HepG2 (cell line): ENCODE measurements around the gene DPH7. TPM values are rescaled to one million over a fixed set of nuclear protein-coding genes. Genes with fewer than 3 reads are reported as not detected.

ENCODE experiments used
- ATAC-seq: fragments of 200-7000 bp; cut with Tn5 transposase; 3 replicates; pipeline ENCODE4 v1.9.1; 2020; ENCODE audit warnings: mild to moderate bottlenecking, moderate library complexity
- BruUV-seq: library from RNA; stranded (reverse); fragments of 400-500 nt; replicated peaks from 2 replicates; lab custom pipeline; 2021; lab: Mats Ljungman, UMichigan
- CTCF ChIA-PET: fragments of 300-600 bp; formaldehyde crosslinking; extraction: SDS; loops from one replicate; lab custom pipeline; 2021; ENCODE audit warnings: low total read pairs, inconsistent platforms, low intra/inter-chr PET ratio; lab: Yijun Ruan, JAX
- POLR2A ChIA-PET: fragments of 350-600 bp; sonication (Branson Sonifier 250); formaldehyde crosslinking; loops from one replicate; lab custom pipeline; 2020; ENCODE audit warnings: antibody characterized with exemption, inconsistent platforms; lab: Yijun Ruan, JAX
- DNase-seq: peaks from one replicate; pipeline ENCODE4 v3.0.0-alpha.2; 2015; ENCODE audit warnings: low spot score
- FAIRE-seq: peaks from 3 replicates; lab custom pipeline; 2011; peaks lifted over from hg19 to GRCh38; lab: Jason Lieb, UNC
- H2AFZ ChIP-seq: one replicate; pipeline ENCODE4 v1.6.1; 2011; ENCODE audit warnings: low read length, inconsistent platforms
- H3K27ac ChIP-seq: fragments of 300-600 bp; 3 replicates; pipeline ENCODE4 v1.8.0; 2011; ENCODE audit warnings: mixed run types, mild to moderate bottlenecking, mixed read lengths, low read length, inconsistent platforms; ENCODE audit not compliant: insufficient read depth; ENCODE audit errors: extremely low read length
- H3K27me3 ChIP-seq, 2 experiments: fragments of 200-600 bp in 1 of 2; 2 replicates in 1 of 2; 3 replicates in 1 of 2; pipeline versions ENCODE4 v1.6.0 to v1.8.0; 2011; ENCODE audit warnings: low read length in 2 of 2, mild to moderate bottlenecking in 2 of 2, moderate library complexity in 2 of 2, inconsistent platforms in 1 of 2; ENCODE audit not compliant: insufficient read depth in 2 of 2, control insufficient read depth in 1 of 2
- H3K36me3 ChIP-seq, 2 experiments: fragments of 200-600 bp in 1 of 2; replicated peaks in 1 of 2; 2 replicates in 1 of 2; 3 replicates in 1 of 2; pipeline versions ENCODE4 v1.5.1 to v1.8.0; 2011; ENCODE audit warnings: low read length in 2 of 2, inconsistent platforms in 1 of 2; ENCODE audit not compliant: insufficient read depth in 2 of 2, control insufficient read depth in 1 of 2
- H3K4me1 ChIP-seq: 2 replicates; pipeline ENCODE4 v1.5.1; 2012; ENCODE audit warnings: low read length, inconsistent platforms; ENCODE audit not compliant: insufficient read depth
- H3K4me2 ChIP-seq: 2 replicates; pipeline ENCODE4 v1.6.0; 2011; ENCODE audit warnings: low read depth, low read length, inconsistent platforms
- H3K4me3 ChIP-seq, 3 experiments: fragments of 200-600 bp in 1 of 3; sonication (generic), shearing (Covaris generic) in 1 of 3; replicated peaks in 1 of 3; 2 replicates each; pipeline ENCODE4 v1.5.1; 2011 to 2016; ENCODE audit warnings: low read length in 3 of 3, inconsistent platforms in 2 of 3, low read depth in 2 of 3, mild to moderate bottlenecking in 2 of 3, control low read depth in 1 of 3, mixed read lengths in 1 of 3; ENCODE audit not compliant: insufficient read depth in 1 of 3
- H3K79me2 ChIP-seq: one replicate; pipeline ENCODE4 v1.6.1; 2011; ENCODE audit warnings: low read length, inconsistent platforms; ENCODE audit not compliant: insufficient read depth
- H3K9ac ChIP-seq: 2 replicates; pipeline ENCODE4 v1.6.0; 2011; ENCODE audit warnings: mild to moderate bottlenecking, low read depth, low read length, inconsistent platforms; ENCODE audit not compliant: insufficient read depth
- H3K9me3 ChIP-seq: 2 replicates; pipeline ENCODE4 v1.5.1; 2012; ENCODE audit warnings: mild to moderate bottlenecking, low read length
- H4K20me1 ChIP-seq: 2 replicates; pipeline ENCODE4 v1.6.0; 2011; ENCODE audit warnings: inconsistent platforms, mild to moderate bottlenecking, low read length, moderate library complexity; ENCODE audit not compliant: insufficient read depth
- CCDC6 ChIP-seq: sonication (generic); formaldehyde crosslinking; IDR thresholded peaks from 2 replicates; pipeline ENCODE4 v1.8.1; 2022; ENCODE audit warnings: mild to moderate bottlenecking, missing genetic modification reagents, moderate library complexity
- GZF1 ChIP-seq: sonication (generic); formaldehyde crosslinking; IDR thresholded peaks from 2 replicates; pipeline ENCODE4 v1.5.1; 2020; ENCODE audit warnings: mild to moderate bottlenecking, missing genetic modification reagents
- JUN ChIP-seq: sonication (generic); formaldehyde crosslinking; IDR thresholded peaks from 2 replicates; pipeline ENCODE4 v1.4.0; 2020; ENCODE audit warnings: mild to moderate bottlenecking, missing genetic modification reagents
- KDM1A ChIP-seq: IDR thresholded peaks from 2 replicates; pipeline ENCODE4 v1.6.1; 2016; ENCODE audit warnings: missing compliant biosample characterization
- KDM2A ChIP-seq: sonication (generic); formaldehyde crosslinking; IDR thresholded peaks from 2 replicates; pipeline ENCODE4 v1.4.0; 2020; ENCODE audit warnings: low read depth, missing genetic modification reagents, borderline replicate concordance
- NFYC ChIP-seq: IDR thresholded peaks from 2 replicates; pipeline ENCODE4 v1.6.1; 2016; ENCODE audit warnings: missing genetic modification reagents, missing compliant biosample characterization
- PAWR ChIP-seq: sonication (generic); formaldehyde crosslinking; IDR thresholded peaks from 2 replicates; pipeline ENCODE4 v1.4.0; 2020; ENCODE audit warnings: missing genetic modification reagents, mild to moderate bottlenecking, borderline replicate concordance
- RFXANK ChIP-seq: IDR thresholded peaks from 2 replicates; pipeline ENCODE4 v1.6.1; 2016
- SAFB2 ChIP-seq: sonication (generic); formaldehyde crosslinking; IDR thresholded peaks from 2 replicates; pipeline ENCODE4 v1.5.1; 2020; ENCODE audit warnings: missing genetic modification reagents, low read depth, mild to moderate bottlenecking, borderline replicate concordance
- SP1 ChIP-seq, 2 experiments: fragments of 450-650 bp in 1 of 2; sonication (generic) in 1 of 2; formaldehyde crosslinking in 1 of 2; IDR thresholded peaks; 2 replicates each; pipeline versions ENCODE4 v1.4.0 to v1.6.1; 2016 to 2020; ENCODE audit warnings: missing genetic modification reagents in 1 of 2
- THAP7 ChIP-seq: sonication (generic); formaldehyde crosslinking; IDR thresholded peaks from 2 replicates; pipeline ENCODE4 v1.8.1; 2023; ENCODE audit warnings: mild to moderate bottlenecking, missing genetic modification reagents
- ZNF329 ChIP-seq: sonication (generic); formaldehyde crosslinking; IDR thresholded peaks from 2 replicates; pipeline ENCODE4 v1.9.0; 2021; ENCODE audit warnings: low read depth, mild to moderate bottlenecking, missing genetic modification reagents
- ZNF576 ChIP-seq: sonication (generic); formaldehyde crosslinking; IDR thresholded peaks from 2 replicates; pipeline ENCODE4 v1.4.0; 2020; ENCODE audit warnings: mild to moderate bottlenecking, missing genetic modification reagents
- WGBS: methylation state at CpG from one replicate; pipeline ENCODE4 v1.1.6; 2017; ENCODE audit warnings: low lambda C conversion rate; 5-methylcytosine and 5-hydroxymethylcytosine counted together
- in situ Hi-C: cut with HindIII; loops from 2 replicates; pipeline ENCODE4 v1.10.0; 2017; ENCODE audit warnings: low pct_unique_long_range_greater_than_20kb; ENCODE audit not compliant: extremely low pct_ligation_motif_present
- intact Hi-C: fragments of 100-400 bp; cut with micrococcal nuclease; formaldehyde crosslinking; loops from one replicate; pipeline ENCODE4 v1.10.0; 2022; ENCODE audit not compliant: unreplicated experiment
- polyA plus RNA-seq, 8 experiments: library from polyadenylated mRNA; depleted of rRNA in 3 of 8; stranded (reverse) in 7 of 8; unstranded in 1 of 8; fragments of >200 nt; fragmentation: Illumina TruSeq in 4 of 8; extraction: Trizol in 4 of 8; gene quantifications; 2 replicates each; pipeline versions ENCODE4 v1.2.1 to v1.2.3, GENCODE V29; 2011 to 2016; ENCODE audit warnings: low read depth in 4 of 8, missing spikeins in 1 of 8, mixed read lengths in 1 of 8; ENCODE audit not compliant: insufficient read depth in 1 of 8
- total RNA-seq, 5 experiments: library from RNA; depleted of rRNA; stranded (reverse); fragments of >200 nt; fragmentation: Illumina TruSeq; extraction: Trizol; gene quantifications; 2 replicates each; pipeline ENCODE4 v1.2.3, GENCODE V29; 2016; ENCODE audit warnings: low read depth in 1 of 5
- TF ChIP-seq, protein P1 (sequence below): sonication (generic); formaldehyde crosslinking; IDR thresholded peaks from 2 replicates; pipeline ENCODE4 v1.4.0; 2020; ENCODE audit warnings: missing genetic modification reagents, borderline replicate concordance
- TF ChIP-seq, protein P2 (sequence below): sonication (generic); formaldehyde crosslinking; conservative IDR thresholded peaks from 2 replicates; pipeline ENCODE4 v1.4.0; 2020; ENCODE audit warnings: mild to moderate bottlenecking, missing genetic modification reagents, moderate library complexity

Gene DPH7
- total and polyA plus RNA-seq, 2 of the 13 experiments (the other 11 are each of a cell fraction or from before 2014, with no cell fraction given): 27.6 to 31.6 TPM

DNA sequence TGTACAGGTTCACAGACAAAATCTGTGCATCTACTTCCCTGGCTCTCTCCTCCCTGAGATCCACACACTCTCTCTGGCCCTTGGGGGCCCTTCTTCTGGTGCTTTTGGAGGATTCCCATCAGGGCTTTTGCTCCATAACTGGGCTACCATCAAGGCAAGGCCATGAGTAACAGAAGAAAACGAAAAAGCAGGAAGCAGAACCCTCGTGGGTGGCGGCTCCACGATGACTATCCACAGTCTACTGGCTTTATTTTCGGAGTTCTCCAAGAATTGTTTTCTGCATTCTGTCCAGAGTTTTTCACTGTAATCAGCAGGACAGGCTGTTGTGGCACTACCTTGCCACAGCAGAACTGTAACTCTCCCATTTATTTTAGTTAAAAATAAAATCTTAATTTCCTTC, 48.4 kb downstream of the DPH7 start:
- CTCF ChIA-PET: no interaction called here
- ATAC-seq (no peak), DNase-seq (no peak), FAIRE-seq (no peak)
- intact Hi-C loops: no loop called here
- no TSS peak for BruUV-seq
- H3K4me3 ChIP-seq: no peak overlapping the region
- POLR2A ChIA-PET: no interaction called here
- H3K27me3 ChIP-seq: no peaks in the 10 kb centered on the region
- in situ Hi-C loops: no loop called here
- H3K27ac ChIP-seq: no peak overlapping the region
- no peaks in the 10 kb centered on the region for H3K36me3 ChIP-seq
- H3K4me1 ChIP-seq: peaks cover 11% of the 10 kb centered on the region
- H2AFZ ChIP-seq: no peak overlapping the region
- H3K4me2 ChIP-seq: no peak overlapping the region
- no peaks in the 10 kb centered on the region for H3K9me3 ChIP-seq
- no peak overlapping the region for H3K9ac ChIP-seq
- no peaks in the 10 kb centered on the region for H3K79me2 ChIP-seq
- 41% methylated on average over 5 of the region's 5 CpGs for WGBS
- H4K20me1 ChIP-seq: no peaks in the 10 kb centered on the region
- TF ChIP-seq KDM1A (CRISPR knock-in tag) (no peak), SAFB2 (CRISPR knock-in tag) (no peak), ZNF329 (CRISPR knock-in tag) (no peak), GZF1 (CRISPR knock-in tag) (no peak), CCDC6 (CRISPR knock-in tag) (no peak), PAWR (CRISPR knock-in tag) (no peak), NFYC (CRISPR knock-in tag) (no peak), ZNF576 (no peak), RFXANK (CRISPR knock-in tag) (no peak), KDM2A (CRISPR knock-in tag) (no peak), SP1 (IDR thresholded peaks at IDR 0.05) (no peak), SP1 (CRISPR knock-in tag; IDR thresholded peaks at IDR 0.05) (no peak), THAP7 (CRISPR knock-in tag) (no peak), JUN (CRISPR knock-in tag) (no peak)
- TF ChIP-seq, protein P1, sequence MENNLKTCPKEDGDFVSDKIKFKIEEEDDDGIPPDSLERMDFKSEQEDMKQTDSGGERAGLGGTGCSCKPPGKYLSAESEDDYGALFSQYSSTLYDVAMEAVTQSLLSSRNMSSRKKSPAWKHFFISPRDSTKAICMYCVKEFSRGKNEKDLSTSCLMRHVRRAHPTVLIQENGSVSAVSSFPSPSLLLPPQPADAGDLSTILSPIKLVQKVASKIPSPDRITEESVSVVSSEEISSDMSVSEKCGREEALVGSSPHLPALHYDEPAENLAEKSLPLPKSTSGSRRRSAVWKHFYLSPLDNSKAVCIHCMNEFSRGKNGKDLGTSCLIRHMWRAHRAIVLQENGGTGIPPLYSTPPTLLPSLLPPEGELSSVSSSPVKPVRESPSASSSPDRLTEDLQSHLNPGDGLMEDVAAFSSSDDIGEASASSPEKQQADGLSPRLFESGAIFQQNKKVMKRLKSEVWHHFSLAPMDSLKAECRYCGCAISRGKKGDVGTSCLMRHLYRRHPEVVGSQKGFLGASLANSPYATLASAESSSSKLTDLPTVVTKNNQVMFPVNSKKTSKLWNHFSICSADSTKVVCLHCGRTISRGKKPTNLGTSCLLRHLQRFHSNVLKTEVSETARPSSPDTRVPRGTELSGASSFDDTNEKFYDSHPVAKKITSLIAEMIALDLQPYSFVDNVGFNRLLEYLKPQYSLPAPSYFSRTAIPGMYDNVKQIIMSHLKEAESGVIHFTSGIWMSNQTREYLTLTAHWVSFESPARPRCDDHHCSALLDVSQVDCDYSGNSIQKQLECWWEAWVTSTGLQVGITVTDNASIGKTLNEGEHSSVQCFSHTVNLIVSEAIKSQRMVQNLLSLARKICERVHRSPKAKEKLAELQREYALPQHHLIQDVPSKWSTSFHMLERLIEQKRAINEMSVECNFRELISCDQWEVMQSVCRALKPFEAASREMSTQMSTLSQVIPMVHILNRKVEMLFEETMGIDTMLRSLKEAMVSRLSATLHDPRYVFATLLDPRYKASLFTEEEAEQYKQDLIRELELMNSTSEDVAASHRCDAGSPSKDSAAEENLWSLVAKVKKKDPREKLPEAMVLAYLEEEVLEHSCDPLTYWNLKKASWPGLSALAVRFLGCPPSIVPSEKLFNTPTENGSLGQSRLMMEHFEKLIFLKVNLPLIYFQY (CRISPR knock-in tag): no peak
- TF ChIP-seq, protein P2, sequence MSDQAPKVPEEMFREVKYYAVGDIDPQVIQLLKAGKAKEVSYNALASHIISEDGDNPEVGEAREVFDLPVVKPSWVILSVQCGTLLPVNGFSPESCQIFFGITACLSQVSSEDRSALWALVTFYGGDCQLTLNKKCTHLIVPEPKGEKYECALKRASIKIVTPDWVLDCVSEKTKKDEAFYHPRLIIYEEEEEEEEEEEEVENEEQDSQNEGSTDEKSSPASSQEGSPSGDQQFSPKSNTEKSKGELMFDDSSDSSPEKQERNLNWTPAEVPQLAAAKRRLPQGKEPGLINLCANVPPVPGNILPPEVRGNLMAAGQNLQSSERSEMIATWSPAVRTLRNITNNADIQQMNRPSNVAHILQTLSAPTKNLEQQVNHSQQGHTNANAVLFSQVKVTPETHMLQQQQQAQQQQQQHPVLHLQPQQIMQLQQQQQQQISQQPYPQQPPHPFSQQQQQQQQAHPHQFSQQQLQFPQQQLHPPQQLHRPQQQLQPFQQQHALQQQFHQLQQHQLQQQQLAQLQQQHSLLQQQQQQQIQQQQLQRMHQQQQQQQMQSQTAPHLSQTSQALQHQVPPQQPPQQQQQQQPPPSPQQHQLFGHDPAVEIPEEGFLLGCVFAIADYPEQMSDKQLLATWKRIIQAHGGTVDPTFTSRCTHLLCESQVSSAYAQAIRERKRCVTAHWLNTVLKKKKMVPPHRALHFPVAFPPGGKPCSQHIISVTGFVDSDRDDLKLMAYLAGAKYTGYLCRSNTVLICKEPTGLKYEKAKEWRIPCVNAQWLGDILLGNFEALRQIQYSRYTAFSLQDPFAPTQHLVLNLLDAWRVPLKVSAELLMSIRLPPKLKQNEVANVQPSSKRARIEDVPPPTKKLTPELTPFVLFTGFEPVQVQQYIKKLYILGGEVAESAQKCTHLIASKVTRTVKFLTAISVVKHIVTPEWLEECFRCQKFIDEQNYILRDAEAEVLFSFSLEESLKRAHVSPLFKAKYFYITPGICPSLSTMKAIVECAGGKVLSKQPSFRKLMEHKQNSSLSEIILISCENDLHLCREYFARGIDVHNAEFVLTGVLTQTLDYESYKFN: no peak
